Cardiac muscle cell (in vitro differentiated cells and primary cell): Measurements from ENCODE around the gene TDRD12. TPM values are rescaled to one million over a fixed set of nuclear protein-coding genes. Genes with fewer than 3 reads are reported as not detected.

Source experiments
- DNase-seq, 2 donors: peaks; one replicate each; pipeline versions ENCODE4 v3.0.0 to v3.0.0-alpha.2; 2010 to 2017; ENCODE audit warnings: low read depth in 1 of 2, low spot score in 1 of 2
- H3K27ac ChIP-seq: fragments of 200-600 bp; sonication (generic); 2 replicates; pipeline ENCODE4 v1.5.1; 2016
- H3K27me3 ChIP-seq: fragments of 200-600 bp; sonication (generic); 2 replicates; pipeline ENCODE4 v1.6.0; 2016; ENCODE audit warnings: control low read depth
- H3K36me3 ChIP-seq: fragments of 200-600 bp; sonication (generic); 2 replicates; pipeline ENCODE4 v1.5.1; 2016; ENCODE audit warnings: control low read depth
- H3K4me1 ChIP-seq: fragments of 200-600 bp; sonication (generic); 2 replicates; pipeline ENCODE4 v1.8.1; 2017; ENCODE audit warnings: low read depth, mild to moderate bottlenecking, mixed run types
- H3K4me3 ChIP-seq: fragments of 200-600 bp; sonication (generic); 2 replicates; pipeline ENCODE4 v1.5.1; 2016; ENCODE audit warnings: mild to moderate bottlenecking
- H3K9me3 ChIP-seq: fragments of 200-600 bp; sonication (generic); 2 replicates; pipeline ENCODE4 v1.5.1; 2017; ENCODE audit warnings: low read depth, mild to moderate bottlenecking, control low read depth
- polyA plus RNA-seq: library from polyadenylated mRNA; unstranded; fragments of >200 nt; fragmentation: Nextera tagmentation; extraction: Ambion mirVana; gene quantifications from 2 replicates; pipeline ENCODE4 v1.2.1, GENCODE V29; 2016
- total RNA-seq: library from RNA; depleted of rRNA; stranded (reverse); fragments of >200 nt; gene quantifications from 2 replicates; pipeline ENCODE4 v1.2.3, GENCODE V29; 2016
- TF ChIP-seq, protein P1 (sequence below): IDR thresholded peaks from 2 replicates; pipeline ENCODE4 v1.5.1; 2012; ENCODE audit warnings: low read depth, mild to moderate bottlenecking, low read length

TDRD12 gene
- total and polyA plus RNA-seq, 2 experiments from 2014 or later: 0.03 to 0.10 TPM

DNA sequence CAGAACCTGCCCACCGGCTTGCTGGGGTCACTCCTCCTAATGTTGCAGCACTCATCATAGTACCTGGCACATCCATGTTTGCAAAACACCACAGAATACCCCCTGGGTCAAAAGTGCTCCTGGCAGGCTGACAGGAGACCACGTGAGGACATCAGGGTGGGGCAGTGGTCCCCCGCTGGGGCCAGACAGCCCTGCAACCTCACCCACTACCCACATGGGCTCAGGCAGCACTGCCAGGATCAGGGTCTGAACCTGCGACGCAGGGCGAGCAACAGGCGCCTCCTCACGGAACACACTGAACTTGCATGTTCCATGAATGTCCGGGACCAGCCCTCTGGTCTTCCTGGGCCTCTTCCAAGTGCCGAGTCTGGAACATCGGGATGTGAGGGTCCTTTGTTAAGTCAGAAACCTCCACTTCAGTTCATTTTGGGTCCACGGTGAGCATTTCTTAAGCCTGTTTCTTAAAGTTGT is 151.4 kb downstream of the TDRD12 start:
- Histone ChIP-seq H3K27ac (no peak overlapping the region), H3K27me3 (no peaks in the 10 kb centered on the region), H3K9me3 (no peaks in the 10 kb centered on the region), H3K4me1 (no peaks in the 10 kb centered on the region), H3K4me3 (no peak overlapping the region), H3K36me3 (no peaks in the 10 kb centered on the region)
- no peak for DNase-seq
- TF ChIP-seq, protein P1, sequence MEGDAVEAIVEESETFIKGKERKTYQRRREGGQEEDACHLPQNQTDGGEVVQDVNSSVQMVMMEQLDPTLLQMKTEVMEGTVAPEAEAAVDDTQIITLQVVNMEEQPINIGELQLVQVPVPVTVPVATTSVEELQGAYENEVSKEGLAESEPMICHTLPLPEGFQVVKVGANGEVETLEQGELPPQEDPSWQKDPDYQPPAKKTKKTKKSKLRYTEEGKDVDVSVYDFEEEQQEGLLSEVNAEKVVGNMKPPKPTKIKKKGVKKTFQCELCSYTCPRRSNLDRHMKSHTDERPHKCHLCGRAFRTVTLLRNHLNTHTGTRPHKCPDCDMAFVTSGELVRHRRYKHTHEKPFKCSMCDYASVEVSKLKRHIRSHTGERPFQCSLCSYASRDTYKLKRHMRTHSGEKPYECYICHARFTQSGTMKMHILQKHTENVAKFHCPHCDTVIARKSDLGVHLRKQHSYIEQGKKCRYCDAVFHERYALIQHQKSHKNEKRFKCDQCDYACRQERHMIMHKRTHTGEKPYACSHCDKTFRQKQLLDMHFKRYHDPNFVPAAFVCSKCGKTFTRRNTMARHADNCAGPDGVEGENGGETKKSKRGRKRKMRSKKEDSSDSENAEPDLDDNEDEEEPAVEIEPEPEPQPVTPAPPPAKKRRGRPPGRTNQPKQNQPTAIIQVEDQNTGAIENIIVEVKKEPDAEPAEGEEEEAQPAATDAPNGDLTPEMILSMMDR: no peak

DNA sequence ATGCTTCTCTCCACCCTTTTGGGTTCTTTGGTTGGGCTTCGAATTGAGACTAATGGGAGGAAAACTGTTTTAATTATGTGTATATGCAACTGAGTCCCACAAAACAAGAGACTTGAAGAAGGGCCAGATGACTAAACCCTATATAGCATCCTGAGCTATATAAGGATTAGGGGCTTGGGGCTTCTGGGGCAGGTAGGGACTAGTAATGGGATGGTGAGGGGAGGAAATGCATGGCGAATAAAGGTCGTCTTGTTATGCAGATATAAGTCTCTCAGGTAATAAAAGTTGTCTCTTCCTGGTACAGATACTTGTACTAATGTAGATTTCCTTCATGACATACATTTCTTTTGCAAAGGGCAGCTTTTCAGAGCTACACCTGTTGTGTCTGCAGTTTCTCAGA is 152.8 kb downstream of the TDRD12 start:
- H3K27ac ChIP-seq: no peak overlapping the region
- no peak for DNase-seq
- H3K4me3 ChIP-seq: no peak overlapping the region
- H3K9me3 ChIP-seq: no peaks in the 10 kb centered on the region
- H3K27me3 ChIP-seq: no peaks in the 10 kb centered on the region
- TF ChIP-seq, protein P1: no peak
- no peaks in the 10 kb centered on the region for H3K36me3 ChIP-seq
- no peaks in the 10 kb centered on the region for H3K4me1 ChIP-seq

DNA sequence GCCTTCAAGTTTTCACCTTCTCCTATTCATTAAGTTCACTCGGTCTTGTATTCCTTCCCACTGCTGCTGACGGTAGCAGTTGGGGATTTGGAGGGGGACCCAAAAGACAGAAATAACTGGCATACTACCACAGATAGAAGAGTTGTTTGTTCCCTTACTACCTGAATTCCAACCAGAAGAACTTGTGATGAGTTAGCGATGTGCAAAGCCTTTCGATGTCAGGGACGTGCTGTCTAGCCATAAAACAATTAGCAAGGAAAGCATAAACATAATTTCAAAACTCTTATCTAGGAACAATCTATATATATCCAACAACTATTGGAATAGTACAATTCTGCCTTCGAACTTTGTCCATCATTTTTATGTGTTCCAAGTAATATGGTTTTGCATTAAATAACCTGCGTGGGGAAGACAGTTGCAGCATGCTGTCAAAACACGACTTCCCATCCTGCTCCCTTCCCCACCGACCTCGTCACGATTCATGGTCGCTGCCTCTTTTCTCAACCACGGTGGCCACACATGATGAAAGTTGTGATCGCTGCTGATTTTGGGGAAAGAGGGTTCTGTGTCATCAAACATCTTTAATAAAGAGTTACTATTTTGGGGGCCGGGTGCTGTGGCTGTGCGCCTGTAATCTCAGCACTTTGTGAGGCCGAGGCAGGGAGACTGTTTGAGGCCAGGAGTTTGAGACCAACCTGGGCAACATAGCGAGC is 153.8 kb downstream of the TDRD12 start:
- Histone ChIP-seq H3K27ac (no peak overlapping the region), H3K4me1 (no peaks in the 10 kb centered on the region), H3K27me3 (no peaks in the 10 kb centered on the region), H3K9me3 (no peaks in the 10 kb centered on the region), H3K4me3 (no peak overlapping the region), H3K36me3 (no peaks in the 10 kb centered on the region)
- no peak for DNase-seq
- TF ChIP-seq, protein P1: no peak

DNA sequence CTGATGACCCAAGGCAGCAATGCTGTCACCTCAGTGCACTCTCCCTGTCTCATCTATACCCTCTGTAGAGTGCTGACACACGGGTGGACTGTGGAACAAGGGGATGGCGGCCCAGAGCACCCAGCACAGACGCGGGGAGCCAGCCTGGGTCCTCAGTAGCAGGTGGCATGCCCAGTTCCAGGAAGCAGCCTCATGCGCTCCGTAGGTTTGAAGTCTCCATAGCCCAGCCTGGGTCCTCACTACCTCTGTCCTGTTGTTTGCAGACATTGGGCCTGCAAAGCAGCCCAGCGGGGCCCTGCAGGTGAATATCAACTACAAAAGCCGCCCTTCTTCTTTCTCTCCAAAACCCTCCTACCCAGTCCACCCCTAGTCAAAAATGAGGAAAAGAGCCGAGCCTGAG is 155.0 kb downstream of the TDRD12 start:
- no peaks in the 10 kb centered on the region for H3K9me3 ChIP-seq
- H3K4me1 ChIP-seq: no peaks in the 10 kb centered on the region
- no peak for DNase-seq
- H3K27ac ChIP-seq: no peak overlapping the region
- H3K36me3 ChIP-seq: no peaks in the 10 kb centered on the region
- TF ChIP-seq, protein P1: no peak
- H3K27me3 ChIP-seq: no peaks in the 10 kb centered on the region
- no peak overlapping the region for H3K4me3 ChIP-seq

DNA sequence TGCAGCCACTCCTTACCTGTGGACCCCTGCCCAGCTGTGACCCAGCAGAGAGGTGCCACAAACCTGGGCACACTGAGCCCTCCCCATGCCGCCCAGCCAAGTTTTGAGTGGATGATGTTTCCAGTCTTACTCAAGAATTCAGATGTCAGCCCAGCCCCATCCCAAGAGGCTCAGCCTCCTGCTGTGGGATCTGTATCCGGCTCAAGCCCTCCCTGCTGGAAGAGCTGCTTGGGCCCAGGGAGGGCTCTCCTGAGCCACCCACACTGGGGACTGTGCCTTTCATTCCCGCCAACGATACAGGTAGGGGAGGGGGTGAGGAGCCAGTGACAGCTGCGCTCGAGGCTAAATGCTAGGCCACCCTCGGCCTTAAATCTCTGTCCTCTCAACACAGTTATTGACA is 155.9 kb downstream of the TDRD12 start:
- no peak for DNase-seq
- no peak overlapping the region for H3K4me3 ChIP-seq
- no peaks in the 10 kb centered on the region for H3K4me1 ChIP-seq
- H3K27ac ChIP-seq: no peak overlapping the region
- H3K9me3 ChIP-seq: no peaks in the 10 kb centered on the region
- TF ChIP-seq, protein P1: no peak
- no peaks in the 10 kb centered on the region for H3K36me3 ChIP-seq
- no peaks in the 10 kb centered on the region for H3K27me3 ChIP-seq
